GM21367 (cell line): Measurements from ENCODE around the gene NEO1.
"Not testable (repeated sequence)": the region's sequence is repeated elsewhere in the genome, so short reads cannot be mapped to it uniquely, and the experiment has no call there.

Experiments
- ATAC-seq: cut with Tn5 transposase; IDR thresholded peaks from one replicate; pipeline ENCODE4 v1.9.1; 2021; ENCODE audit not compliant: unreplicated experiment

Gene NEO1

DNA sequence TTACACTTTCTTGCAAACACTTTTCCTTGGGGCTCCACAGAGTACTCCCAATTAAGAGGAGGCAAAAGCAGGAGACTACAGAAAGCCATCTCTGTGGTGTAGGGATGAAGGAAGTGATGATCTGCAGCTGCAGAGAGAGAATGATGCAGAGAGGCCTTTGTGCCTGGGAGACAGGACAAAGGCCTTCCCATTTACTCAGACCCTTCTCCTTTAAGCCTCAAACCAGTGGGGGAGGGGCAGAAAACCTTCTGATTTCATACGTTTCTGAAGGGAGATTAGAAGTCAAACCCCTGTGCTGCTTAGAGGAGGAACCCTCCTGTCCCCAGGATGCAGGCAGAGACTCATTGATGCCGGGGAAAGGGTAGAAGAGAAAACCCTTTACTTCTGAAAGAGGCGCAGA, 130.8 kb downstream of the NEO1 start:
- no peak for ATAC-seq

DNA sequence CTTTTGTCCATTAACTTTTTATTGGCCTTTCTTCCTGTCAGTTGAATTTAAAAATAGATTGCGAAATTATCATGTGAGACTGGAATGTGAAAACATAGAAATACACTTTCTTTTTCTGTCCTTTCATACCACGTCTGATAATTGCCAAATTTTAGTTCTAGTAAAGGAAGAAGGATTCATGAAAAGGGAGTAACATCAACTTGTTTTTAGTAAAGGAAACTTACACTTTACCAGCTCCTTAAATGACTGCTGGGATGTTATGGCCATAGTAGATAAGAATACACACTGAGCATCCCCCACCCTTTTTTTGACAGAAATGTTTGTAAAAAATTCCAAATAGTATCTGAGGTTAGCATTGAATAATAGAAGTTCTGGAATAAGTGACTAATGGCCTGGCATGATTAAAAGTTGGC, 137.9 kb downstream of the NEO1 start:
- ATAC-seq, result no peak

GRCh38 chr15:73195166-73195565, 142.9 kb downstream of the NEO1 start:
- ATAC-seq, result no peak

DNA sequence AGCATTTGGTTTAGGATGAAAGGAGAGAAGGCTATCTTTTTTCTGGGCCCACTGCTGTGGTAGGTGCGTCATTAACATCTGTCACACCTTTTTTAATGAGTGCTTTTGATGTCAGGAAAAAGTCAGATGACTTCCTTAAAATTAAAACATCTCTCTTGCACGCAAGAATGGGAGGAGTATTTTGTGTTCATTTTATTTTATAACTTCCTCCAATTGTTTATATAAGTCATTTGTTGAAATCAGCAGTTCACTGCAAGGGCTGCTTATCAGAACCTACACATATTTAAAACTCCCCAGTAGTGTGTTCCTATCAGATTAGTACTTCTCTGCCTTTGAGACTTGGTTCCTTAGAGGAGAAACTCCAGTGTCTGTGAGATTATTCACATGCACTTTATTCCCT, 143.8 kb downstream of the NEO1 start:
- ATAC-seq, result no peak

DNA sequence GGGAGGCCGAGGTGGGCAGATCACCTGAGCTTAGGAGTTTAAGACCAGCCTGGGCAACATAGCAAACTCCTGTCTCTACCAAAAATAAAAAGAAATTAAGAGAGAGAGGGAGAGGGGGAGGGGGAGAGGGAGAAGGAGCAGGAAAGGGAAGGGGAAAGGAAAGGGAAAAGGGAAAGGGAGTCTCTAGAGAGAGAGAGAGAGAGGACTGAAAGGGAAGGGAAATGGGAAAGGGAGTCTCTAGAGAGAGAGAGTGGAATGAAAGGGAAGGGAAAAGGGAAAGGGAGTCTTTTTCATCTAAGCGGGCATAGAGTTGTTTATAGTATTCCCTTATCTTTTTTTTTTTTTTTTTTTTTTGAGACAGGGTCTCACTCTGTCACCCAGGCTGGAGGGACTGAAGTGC, 148.1 kb downstream of the NEO1 start:
- ATAC-seq, result no peak

DNA sequence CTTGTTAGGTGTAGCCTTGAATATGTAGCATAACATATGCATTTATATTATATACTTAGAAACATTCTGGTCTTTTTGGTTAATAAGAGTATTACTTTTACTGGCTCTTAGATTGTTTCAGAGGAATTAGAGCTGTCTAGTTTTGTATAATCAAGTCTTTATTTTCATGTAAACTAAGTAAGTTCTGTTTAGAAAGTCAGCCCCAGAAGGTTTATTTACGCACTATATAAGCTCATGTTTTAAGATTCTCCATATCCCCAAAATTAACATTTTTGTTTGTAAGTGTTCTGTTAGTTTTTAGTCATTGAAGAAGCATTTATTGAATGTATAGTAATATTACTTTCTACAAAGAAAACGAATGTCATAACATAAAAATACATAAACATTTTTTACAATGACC, 158.4 kb downstream of the NEO1 start:
- no peak for ATAC-seq

GRCh38 chr15:73212424-73212823, 160.2 kb downstream of the NEO1 start:
- no peak for ATAC-seq

DNA sequence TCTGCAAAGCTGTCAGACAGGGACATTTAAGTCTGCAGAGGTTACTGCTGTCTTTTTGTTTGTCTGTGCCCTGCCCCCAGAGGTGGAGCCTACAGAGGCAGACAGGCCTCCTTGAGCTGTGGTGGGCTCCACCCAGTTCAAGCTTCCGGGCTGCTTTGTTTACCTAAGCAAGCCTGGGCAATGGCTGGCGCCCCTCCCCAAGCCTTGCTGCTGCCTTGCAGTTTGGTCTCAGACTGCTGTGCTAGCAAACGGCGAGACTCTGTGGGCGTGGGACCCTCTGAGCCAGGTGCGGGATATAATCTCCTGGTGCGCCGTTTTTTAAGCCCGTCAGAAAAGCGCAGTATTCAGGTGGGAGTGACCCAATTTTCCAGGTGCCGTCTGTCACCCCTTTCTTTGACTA, 169.2 kb downstream of the NEO1 start:
- not testable (repeated sequence) for ATAC-seq

GRCh38 chr15:73225358-73226015, 173.2 kb downstream of the NEO1 start:
- ATAC-seq, result no peak

DNA sequence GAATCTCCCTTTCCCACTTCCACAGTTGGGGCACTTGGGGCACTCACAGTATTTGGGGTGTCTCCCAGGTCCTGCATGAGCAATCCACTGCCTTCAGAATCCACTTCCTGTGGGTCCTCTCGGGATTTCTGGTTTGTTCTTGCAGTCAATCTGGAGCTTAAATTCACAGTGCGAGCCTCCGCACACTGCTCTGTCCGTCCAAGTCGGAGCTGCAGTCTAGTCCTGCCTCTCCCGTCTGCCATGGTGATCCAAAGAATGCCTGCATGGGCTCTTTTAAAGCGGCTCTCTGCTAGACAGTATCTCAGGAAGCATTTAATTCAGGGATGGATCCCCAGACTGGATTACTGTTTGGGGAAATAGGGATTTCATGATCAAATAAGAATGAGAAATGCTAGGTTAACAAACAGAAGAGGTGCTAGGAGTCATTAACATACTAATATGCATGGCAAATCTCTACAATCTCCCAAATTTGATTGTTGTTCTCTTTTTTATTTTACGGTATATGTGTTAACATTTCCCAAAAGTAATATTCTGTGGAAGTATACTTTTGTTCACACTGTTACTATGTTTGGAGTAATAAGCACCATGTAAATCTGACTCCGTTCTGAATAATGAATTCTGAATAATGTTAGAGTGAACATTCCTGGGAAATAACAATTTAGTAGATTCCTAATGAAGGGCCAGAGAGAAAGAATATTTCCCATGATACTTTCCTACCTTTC, 174.0 kb downstream of the NEO1 start:
- no peak for ATAC-seq

DNA sequence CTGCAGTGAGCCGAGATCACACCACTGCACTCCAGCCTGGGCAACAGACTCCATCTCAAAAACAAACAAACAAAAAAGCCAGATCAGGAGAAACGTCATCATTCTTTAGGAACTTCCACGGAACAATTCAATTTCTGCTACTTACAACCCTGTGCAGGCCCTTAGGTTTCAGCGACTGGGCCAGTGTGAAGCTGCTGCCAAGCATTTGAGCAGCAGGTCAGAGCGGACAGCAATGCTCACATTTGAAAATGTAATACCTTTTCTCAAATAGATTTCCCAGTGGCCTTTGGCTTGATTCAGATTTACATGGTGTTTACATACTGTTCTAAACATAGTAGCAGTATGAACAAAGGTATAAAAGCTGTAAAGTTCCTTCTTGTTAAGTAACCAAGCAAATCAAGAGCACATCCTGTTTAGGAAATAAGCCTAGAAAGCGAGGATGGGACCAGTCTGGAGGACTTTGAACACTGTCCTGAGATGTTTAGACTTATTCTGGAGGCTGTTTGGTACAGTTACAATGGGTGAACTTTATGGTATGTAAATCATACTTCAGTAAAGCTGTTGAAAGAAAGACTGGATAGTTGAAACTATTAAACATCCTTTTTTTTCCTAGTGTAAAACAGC, 175.3 kb downstream of the NEO1 start:
- ATAC-seq, result no peak

GRCh38 chr15:73228128-73228646, 175.9 kb downstream of the NEO1 start:
- no peak for ATAC-seq

GRCh38 chr15:73231661-73232419, 179.6 kb downstream of the NEO1 start:
- ATAC-seq, result no peak

DNA sequence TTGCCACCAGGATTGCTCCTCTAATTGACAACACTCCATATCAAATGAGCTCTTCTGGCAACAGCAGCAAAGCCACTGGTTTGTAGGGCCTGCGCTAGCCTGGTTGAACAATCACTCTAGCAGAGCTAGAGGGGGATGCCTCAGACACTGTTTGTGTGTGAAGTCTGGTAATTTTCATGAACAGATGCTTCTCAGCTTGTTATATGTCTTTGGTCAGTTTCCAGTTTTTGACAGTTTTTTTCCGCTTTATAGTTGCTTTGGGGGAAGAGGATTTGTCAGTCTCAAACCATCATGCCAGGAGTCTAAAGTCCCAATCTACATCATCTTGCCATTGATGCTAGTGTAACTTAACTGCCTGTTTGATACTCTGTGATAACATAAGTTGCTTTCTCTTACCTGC, 180.5 kb downstream of the NEO1 start:
- ATAC-seq, result no peak

DNA sequence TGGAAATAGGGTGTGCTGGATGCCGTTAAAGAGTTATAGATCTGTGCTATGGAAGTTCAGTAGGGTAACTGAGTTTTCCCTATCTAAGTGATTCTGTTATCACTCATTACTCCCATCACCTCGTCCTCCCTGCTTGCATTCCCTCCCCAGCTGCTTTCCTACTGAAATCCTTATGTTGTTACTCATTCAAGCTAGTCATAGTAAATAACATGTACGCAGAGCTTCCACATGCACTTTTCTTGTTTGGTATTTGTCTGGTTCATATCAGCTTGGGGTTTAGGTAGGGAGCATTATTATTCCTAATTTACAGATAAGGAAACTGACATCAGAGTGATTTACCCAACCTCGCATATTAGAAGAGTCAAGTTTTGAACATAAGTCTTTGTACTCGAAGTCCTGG, 181.4 kb downstream of the NEO1 start:
- ATAC-seq, result no peak

DNA sequence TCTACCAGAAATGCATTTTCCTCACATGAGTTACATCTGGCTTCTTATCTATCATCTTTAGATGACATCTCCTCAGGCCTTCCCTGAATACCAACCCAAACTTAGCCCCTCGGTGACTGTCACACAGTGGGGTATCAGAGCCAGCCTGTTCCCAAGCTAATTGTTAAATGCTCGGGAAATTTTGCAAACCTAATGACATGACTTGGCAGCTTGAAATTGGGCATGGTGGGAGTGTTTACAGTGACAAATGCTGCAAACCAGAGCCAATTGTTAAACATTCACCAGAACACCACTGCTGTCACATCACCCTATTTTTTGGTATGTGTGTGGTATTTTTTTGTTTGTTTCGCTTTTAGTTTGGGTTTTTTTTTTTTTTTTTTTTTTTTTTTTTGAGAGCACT, 185.6 kb downstream of the NEO1 start:
- no peak for ATAC-seq

DNA sequence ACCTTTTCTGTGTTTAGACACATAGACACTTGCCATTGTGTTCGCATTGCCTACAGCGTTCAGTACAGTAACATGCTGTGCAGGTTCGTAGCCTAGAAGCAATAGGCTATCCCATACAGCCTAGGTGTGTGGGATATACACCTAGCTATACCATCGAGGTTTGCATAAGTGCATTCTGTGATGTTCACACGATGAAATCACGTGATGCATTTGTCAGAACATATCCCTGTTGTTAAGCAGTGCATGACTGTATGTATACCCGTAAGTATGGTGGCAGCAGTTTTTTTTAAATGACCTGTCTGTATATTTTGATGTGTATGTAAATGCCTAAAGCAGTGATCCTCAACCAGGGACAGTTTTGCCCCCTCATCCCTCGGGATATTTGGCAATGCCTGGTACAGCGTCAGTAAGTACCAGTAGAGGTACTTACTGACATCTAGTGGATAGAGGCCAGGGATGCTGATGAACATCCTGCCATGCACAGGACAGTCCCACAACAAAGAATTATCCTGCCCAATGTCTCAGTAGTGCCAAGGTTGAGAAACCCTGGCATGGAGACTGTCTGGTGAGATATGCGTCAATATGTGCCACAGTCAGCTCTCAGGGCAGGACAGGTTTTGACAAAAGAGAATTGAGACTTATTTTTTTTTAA, 187.4 kb downstream of the NEO1 start:
- no peak for ATAC-seq

DNA sequence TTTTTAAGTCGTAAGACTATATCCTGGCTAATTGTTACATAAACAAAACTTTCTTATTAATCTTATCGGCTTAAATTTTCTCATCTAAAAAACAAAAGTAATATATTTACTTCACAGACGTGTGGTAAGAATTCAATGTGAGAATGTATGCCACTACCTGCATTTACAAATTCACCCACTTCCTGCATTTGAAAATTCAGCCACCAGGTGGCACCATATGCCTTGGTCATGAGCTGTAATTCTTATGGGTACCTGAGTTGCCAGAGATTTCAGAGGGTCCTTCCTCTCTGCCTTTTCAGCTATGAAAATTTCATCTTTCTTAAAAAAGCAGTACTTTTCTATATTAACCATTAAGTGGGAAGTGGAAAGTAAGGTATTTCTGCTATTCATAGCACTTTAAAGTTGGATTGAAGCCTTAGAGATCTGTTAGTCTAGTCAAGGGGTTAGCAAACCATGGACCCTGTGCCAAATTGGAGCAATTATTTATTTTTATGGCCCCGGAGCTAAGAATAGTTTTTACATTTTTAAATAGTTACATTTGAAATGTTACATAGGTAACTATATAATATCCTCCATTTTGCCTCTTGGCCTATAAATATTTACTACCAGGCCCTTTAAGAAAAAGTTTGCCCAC, 188.7 kb downstream of the NEO1 start:
- ATAC-seq, result no peak

DNA sequence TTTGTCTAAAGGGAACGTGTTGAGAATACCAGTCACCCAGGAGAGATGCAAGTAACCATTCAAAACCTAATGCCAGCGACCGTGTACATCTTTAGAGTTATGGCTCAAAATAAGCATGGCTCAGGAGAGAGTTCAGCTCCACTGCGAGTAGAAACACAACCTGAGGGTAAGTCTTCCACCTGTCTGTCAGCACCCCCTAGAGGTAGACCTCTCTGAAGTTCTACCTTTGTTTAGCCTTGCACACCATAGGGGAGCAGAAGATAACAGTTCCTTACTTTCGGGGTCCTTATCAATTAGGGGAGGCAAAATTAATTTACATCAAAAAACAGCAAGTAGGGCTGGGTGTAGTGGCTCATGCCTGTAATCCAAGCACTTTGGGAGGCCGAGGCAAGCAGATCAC, 192.1 kb downstream of the NEO1 start:
- no peak for ATAC-seq

DNA sequence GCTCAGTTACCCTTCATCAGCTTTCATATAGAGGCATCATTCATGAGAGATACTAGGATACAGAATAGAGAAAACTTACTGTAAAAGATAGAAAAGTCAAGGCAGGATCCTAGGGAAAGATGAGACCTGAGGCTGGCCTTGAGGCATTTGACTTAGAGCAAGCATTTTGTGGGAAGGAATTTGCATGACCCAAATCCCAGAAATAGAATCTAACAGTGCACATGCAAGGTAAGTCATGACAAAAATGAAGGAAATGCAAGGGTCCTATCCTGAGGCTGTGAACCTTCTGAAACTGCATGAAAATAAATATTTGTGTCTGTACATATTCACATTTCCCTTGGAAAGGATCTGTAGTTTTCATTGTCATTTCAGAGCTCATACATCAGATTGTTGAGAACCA, 194.2 kb downstream of the NEO1 start:
- no peak for ATAC-seq
